GM12891 (cell line): Measurements from ENCODE around the gene ZNF148.

ENCODE experiments used
- POLR2A ChIP-seq: IDR thresholded peaks from 2 replicates; pipeline ENCODE4 v1.6.1; 2011; ENCODE audit warnings: low read depth, low read length, control low read depth
- POLR2AphosphoS5 ChIP-seq: IDR thresholded peaks from 2 replicates; pipeline ENCODE4 v1.6.1; 2011; ENCODE audit warnings: low read depth, low read length, control low read depth

GRCh38 chr3:125212509-125213363 lies 162.4 kb downstream of the ZNF148 start, which contains the start of gene SLC12A8:
- TF ChIP-seq POLR2A (no peak), POLR2AphosphoS5 (no peak)
